Inflammatory macrophage treated with lipopolysaccharide for 4 hours (primary cell): ENCODE data around the gene CSF2.
"Not testable (repeated sequence)": the region's sequence is repeated elsewhere in the genome, so short reads cannot be mapped to it uniquely, and the experiment has no call there.

Source experiments
- DNase-seq: peaks from one replicate; pipeline ENCODE4 v3.0.0-alpha.2; 2020

The CSF2 gene

DNA sequence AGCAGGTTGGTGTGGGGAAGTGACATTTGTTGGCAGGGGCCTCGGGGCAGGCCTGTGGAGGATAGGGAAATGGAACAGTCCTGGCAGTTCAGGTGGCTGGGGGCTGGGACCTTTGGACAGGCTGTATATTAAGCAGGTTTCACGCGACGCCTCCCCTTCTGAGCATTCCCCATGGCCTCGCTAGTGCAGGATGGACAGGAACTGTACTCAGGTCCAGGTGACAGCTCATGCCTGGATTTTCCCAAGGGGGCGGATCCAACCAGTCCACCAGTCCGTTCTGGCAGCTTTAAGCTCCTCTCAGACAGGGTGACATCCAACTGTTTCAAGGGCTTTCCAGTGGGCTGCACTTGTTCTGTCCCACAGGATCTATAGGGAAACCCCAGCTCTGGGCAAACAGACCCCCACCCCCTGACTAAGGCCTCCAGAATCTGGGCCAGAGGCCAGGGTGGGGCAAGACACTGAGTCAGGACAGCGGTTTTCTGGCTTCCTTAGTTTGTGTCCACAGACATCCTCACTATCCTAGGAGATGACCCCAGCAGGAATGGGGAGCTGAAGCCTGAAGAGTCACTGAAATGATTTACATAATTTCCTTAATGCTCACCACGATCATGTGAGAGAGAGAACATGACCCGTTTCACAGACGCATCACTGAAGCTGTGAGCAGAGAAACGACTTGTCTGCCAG, 20.9 kb downstream of the CSF2 start:
- peak; percentile 85 for DNase-seq

DNA sequence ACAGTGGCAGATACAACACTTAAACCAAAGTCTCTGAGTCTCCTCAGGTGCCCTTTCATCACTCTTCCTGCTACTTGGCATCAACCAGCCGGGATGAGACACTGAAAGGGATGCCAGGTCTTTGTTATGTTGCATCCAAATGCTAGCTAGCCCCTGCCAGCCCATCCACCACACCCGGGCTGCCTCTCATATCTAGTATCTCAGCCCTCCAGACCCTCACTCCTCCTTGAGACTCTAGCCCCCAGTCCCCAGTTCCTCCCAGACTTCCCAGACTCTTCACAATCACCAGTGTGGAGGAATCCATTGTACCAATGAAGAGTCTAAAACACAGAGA, 21.5 kb downstream of the CSF2 start:
- no peak for DNase-seq

GRCh38 chr5:132095424-132095972, 21.9 kb downstream of the CSF2 start:
- DNase-seq, result peak; percentile 72

GRCh38 chr5:132096904-132097303, 23.3 kb downstream of the CSF2 start:
- no peak for DNase-seq

- DNase-seq, result peak; percentile 70
Measured at GRCh38 chr5:132098151-132098594, 24.6 kb downstream of the CSF2 start.

GRCh38 chr5:132098621-132099020, 25.0 kb downstream of the CSF2 start:
- no peak for DNase-seq

GRCh38 chr5:132099076-132099748, 25.6 kb downstream of the CSF2 start:
- peak; percentile 9 for DNase-seq

- peak; percentile 14 for DNase-seq
Measured at GRCh38 chr5:132099905-132100304, 26.3 kb downstream of the CSF2 start.

GRCh38 chr5:132100672-132101261, 27.2 kb downstream of the CSF2 start:
- DNase-seq, result peak; percentile 21

GRCh38 chr5:132101385-132101880, 27.8 kb downstream of the CSF2 start:
- DNase-seq, result no peak

DNA sequence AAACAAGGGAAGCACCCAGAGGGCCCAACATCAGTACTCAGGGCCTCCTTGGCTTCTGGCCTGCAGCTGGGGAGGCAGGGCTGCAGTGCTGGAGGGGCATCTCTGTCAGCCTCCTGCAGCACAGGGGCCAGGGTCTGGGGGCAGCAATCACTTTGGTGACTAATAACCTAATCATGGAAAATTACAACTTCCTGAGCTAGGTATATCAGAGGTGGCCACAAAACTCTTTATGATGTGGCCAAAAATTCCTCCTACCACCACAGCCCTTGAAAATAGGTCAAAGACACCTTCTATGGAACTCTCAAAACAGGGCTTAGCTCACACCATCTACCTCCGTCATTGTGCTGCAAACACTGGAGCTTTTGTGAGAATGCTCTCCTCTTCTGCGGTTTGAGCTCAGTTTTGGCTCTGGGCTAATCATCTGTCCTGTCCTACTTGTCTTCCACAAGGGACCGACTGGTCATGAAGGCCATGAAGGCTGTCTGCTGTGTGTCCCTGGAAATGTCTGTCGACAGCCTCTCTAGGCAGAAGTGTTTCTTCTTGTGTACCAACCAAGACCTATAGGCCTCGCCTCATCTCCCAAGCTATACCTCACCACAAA, 28.6 kb downstream of the CSF2 start:
- DNase-seq, result no peak

- no peak for DNase-seq
Measured at GRCh38 chr5:132102944-132103331, 29.3 kb downstream of the CSF2 start.

GRCh38 chr5:132103332-132103951, 29.9 kb downstream of the CSF2 start:
- peak; percentile 85 for DNase-seq

- no peak for DNase-seq
Measured at GRCh38 chr5:132103969-132104391, 30.4 kb downstream of the CSF2 start.

- DNase-seq, result peak; percentile 71
Measured at GRCh38 chr5:132104556-132104955, 31.0 kb downstream of the CSF2 start.

GRCh38 chr5:132105688-132106087, 32.1 kb downstream of the CSF2 start:
- no peak for DNase-seq

DNA sequence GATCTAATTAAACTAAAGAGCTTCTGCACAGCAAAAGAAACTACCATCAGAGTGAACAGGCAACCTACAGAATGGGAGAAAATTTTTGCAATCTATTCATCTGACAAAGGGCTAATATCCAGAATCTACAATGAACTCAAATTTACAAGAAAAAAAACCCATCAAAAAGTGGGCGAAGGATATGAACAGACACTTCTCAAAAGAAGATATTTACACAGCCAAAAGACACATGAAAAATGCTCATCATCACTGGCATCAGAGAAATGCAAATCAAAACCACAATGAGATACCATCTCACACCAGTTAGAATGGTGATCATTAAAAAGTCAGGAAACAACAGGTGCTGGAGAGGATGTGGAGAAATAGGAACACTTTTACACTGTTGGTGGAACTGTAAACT, 34.9 kb downstream of the CSF2 start:
- not testable (repeated sequence) for DNase-seq

DNA sequence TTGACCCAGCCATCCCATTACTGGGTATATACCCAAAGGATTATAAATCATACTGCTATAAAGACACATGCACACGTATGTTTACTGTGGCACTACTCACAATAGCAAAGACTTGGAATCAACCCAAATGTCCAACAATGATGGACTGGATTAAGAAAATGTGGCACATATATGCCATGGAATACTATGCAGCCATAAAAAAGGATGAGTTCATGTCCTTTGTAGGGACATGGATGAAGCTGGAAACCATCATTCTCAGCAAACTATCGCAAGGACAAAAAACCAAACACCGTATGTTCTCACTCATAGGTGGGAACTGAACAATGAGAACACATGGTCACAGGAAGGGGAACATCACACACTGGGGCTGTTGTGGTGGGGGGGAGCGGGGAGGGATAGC, 35.4 kb downstream of the CSF2 start:
- DNase-seq, result not testable (repeated sequence)

GRCh38 chr5:132109494-132110053, 36.0 kb downstream of the CSF2 start:
- peak; percentile 26 for DNase-seq

DNA sequence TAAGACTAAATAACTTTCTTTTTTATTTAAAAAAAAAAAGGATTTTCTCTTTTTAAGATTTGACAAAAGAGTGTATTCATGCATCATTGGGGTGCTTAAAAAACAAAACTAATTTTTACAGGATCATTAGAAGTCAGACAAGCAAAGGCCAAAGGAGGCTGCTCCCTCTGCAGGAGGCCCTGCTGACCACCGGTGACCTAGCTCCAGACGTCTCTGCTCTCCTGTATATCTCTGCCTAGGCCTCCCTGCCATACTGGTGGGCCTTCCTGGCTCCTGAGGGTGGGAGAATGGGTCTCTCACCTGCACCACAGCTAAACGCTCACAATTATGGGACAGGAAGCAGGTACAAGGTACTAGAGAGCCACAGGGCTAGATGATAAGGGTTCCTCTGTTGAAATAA, 36.6 kb downstream of the CSF2 start:
- DNase-seq, result no peak

- no peak for DNase-seq
Measured at GRCh38 chr5:132110930-132111329, 37.3 kb downstream of the CSF2 start.

- no peak for DNase-seq
Measured at GRCh38 chr5:132112111-132112510, 38.5 kb downstream of the CSF2 start.
